Muscle of arm (tissue), 12 donors: ENCODE measurements around the gene CYFIP2. TPM values are rescaled to one million over a fixed set of nuclear protein-coding genes. Genes with fewer than 3 reads are reported as not detected.
A peak's percentile ranks its signal among the peaks of the same experiment; 100 is the strongest.
"Not testable (repeated sequence)": the region's sequence is repeated elsewhere in the genome, so short reads cannot be mapped to it uniquely, and the experiment has no call there.

ENCODE experiments used
- DNase-seq: peaks from one replicate; pipeline ENCODE4 v3.0.0-alpha.2; 2013
- polyA plus RNA-seq, 12 donors: library from polyadenylated mRNA; unstranded; fragments of 120-200 nt; gene quantifications; one replicate each; pipeline ENCODE4 v1.2.1, GENCODE V29; 2013; ENCODE audit not compliant: insufficient read length in 12 of 12

The CYFIP2 gene
- polyA plus RNA-seq, 12 donors: 5.1 to 28.9 (median 7.0) TPM; not detected in 1

GRCh38 chr5:157388111-157388710 lies 122.3 kb downstream of the CYFIP2 start:
- no peak for DNase-seq

GRCh38 chr5:157389103-157389502 lies 123.2 kb downstream of the CYFIP2 start:
- DNase-seq: no peak

GRCh38 chr5:157390133-157390532 lies 124.2 kb downstream of the CYFIP2 start:
- no peak for DNase-seq

GRCh38 chr5:157390551-157391297 lies 124.8 kb downstream of the CYFIP2 start:
- DNase-seq: no peak

- no peak for DNase-seq
Measured at GRCh38 chr5:157398305-157398704, 132.4 kb downstream of the CYFIP2 start.

GRCh38 chr5:157400741-157401495 lies 135.0 kb downstream of the CYFIP2 start:
- DNase-seq: no peak

- DNase-seq: no peak
Measured at GRCh38 chr5:157415838-157416237, 149.9 kb downstream of the CYFIP2 start.

- DNase-seq: not testable (repeated sequence)
Measured at GRCh38 chr5:157419521-157419920, 153.6 kb downstream of the CYFIP2 start.

GRCh38 chr5:157429920-157430319 lies 164.0 kb downstream of the CYFIP2 start:
- DNase-seq: not testable (repeated sequence)

GRCh38 chr5:157431544-157432200 lies 165.7 kb downstream of the CYFIP2 start:
- peak; percentile 52 for DNase-seq

- no peak for DNase-seq
Measured at GRCh38 chr5:157434096-157434495, 168.2 kb downstream of the CYFIP2 start.

GRCh38 chr5:157443041-157443549 lies 177.2 kb downstream of the CYFIP2 start:
- peak; percentile 84 for DNase-seq

- DNase-seq: no peak
Measured at GRCh38 chr5:157444224-157444623, 178.3 kb downstream of the CYFIP2 start.

Other genes with a start within 250 kb of the CYFIP2 start
- 10 to 100 TPM in 1 of 12 donors, 1 to 10 TPM in 1, under 1 TPM in 6, not detected in 4; 0.14 to 12.8 (median 0.35) TPM for gene HAVCR1, start 207.0 kb upstream of the CYFIP2 start, polyA plus RNA-seq
- gene HAVCR2, start 157.1 kb upstream of the CYFIP2 start, polyA plus RNA-seq: 1 to 10 TPM in 11 of 12 donors, not detected in 1; 1.2 to 4.7 (median 1.8) TPM
- 10 to 100 TPM in 11 of 12 donors, not detected in 1; 11.2 to 27.4 (median 13.8) TPM for gene MED7, start 123.3 kb upstream of the CYFIP2 start, polyA plus RNA-seq
- not detected for gene GARIN3, start 99.9 kb upstream of the CYFIP2 start, polyA plus RNA-seq
- gene ITK, start 85.3 kb upstream of the CYFIP2 start, polyA plus RNA-seq: 1 to 10 TPM in 1 of 12 donors, under 1 TPM in 8, not detected in 3; 0.15 to 1.4 (median 0.28) TPM
- gene NIPAL4, start 194.1 kb downstream of the CYFIP2 start, polyA plus RNA-seq: 1 to 10 TPM in 3 of 12 donors, under 1 TPM in 7, not detected in 2; 0.05 to 6.1 (median 0.33) TPM